ENCODE results near the gene ARHGAP19.

ARHGAP19 gene

GRCh38 chr10:97238855-97239254, 53.6 kb downstream of the ARHGAP19 start:
- no peak for TF ChIP-seq Cebpa-rat (IDR thresholded peaks at IDR 0.05)
- Histone ChIP-seq H3K27ac (no peak overlapping the region), H3K9me3 (replicated peaks in 1 of 11) (no peaks in the 10 kb centered on the region), H3K27me3 (no peaks in the 10 kb centered on the region), H3K4me2 (peak overlapping the region in 2 of 11 experiments; percentile 38 to 65; a peak in 2 of 22 replicates), H3K9ac (no peak overlapping the region), H4K20me1 (peaks cover 0 to 6% (median 0%) of the 10 kb centered on the region in 11 experiments; a peak in 4 of 22 replicates), H3K4me1 (peaks cover 0 to 21% (median 11%) of the 10 kb centered on the region in 10 experiments; a peak in 14 of 20 replicates), H3K4me3 (no peak overlapping the region), H3K36me3 (peaks cover 32 to 89% (median 71%) of the 10 kb centered on the region in 11 experiments)

GRCh38 chr10:97235353-97235752, 57.1 kb downstream of the ARHGAP19 start:
- Histone ChIP-seq H3K27ac (no peak overlapping the region), H3K4me3 (no peak overlapping the region), H3K9me3 (replicated peaks in 1 of 11) (no peaks in the 10 kb centered on the region), H3K27me3 (no peaks in the 10 kb centered on the region), H4K20me1 (peaks cover 0 to 7% (median 3%) of the 10 kb centered on the region in 11 experiments; a peak in 4 of 22 replicates), H3K9ac (no peak overlapping the region), H3K36me3 (peaks cover 13 to 92% (median 68%) of the 10 kb centered on the region in 11 experiments), H3K4me1 (peaks cover 0 to 35% (median 21%) of the 10 kb centered on the region in 10 experiments; a peak in 18 of 20 replicates), H3K4me2 (no peak overlapping the region)
- TF ChIP-seq Cebpa-rat (IDR thresholded peaks at IDR 0.05): no peak

GRCh38 chr10:97234400-97234799, 58.0 kb downstream of the ARHGAP19 start:
- Histone ChIP-seq H3K4me3 (no peak overlapping the region), H4K20me1 (peaks cover 0 to 7% (median 3%) of the 10 kb centered on the region in 11 experiments; a peak in 4 of 22 replicates), H3K27me3 (no peaks in the 10 kb centered on the region), H3K4me2 (no peak overlapping the region), H3K9ac (no peak overlapping the region), H3K36me3 (peaks cover 10 to 96% (median 69%) of the 10 kb centered on the region in 11 experiments; a peak in 21 of 22 replicates), H3K4me1 (peaks cover 0 to 35% (median 21%) of the 10 kb centered on the region in 10 experiments; a peak in 18 of 20 replicates), H3K9me3 (replicated peaks in 1 of 11) (no peaks in the 10 kb centered on the region), H3K27ac (no peak overlapping the region)
- TF ChIP-seq Cebpa-rat (IDR thresholded peaks at IDR 0.05): no peak

GRCh38 chr10:97230146-97230545, 62.3 kb downstream of the ARHGAP19 start:
- peak overlapping the region in 2 of 11 experiments; percentile 43 to 44; a peak in 3 of 22 replicates for H3K4me2 ChIP-seq
- H4K20me1 ChIP-seq: peaks cover 0 to 15% (median 3%) of the 10 kb centered on the region in 11 experiments; a peak in 5 of 22 replicates
- H3K36me3 ChIP-seq: peaks cover 17 to 96% (median 79%) of the 10 kb centered on the region in 11 experiments; a peak in 21 of 22 replicates

GRCh38 chr10:97229322-97230015, 63.0 kb downstream of the ARHGAP19 start:
- no peak overlapping the region for H3K9ac ChIP-seq
- no peak overlapping the region; a peak in 1 of 22 replicates for H3K27ac ChIP-seq

More at GRCh38 chr10:97230146-97230545, 62.3 kb downstream of the ARHGAP19 start:
- TF ChIP-seq Cebpa-rat (IDR thresholded peaks at IDR 0.05): no peak
- Histone ChIP-seq H3K4me1 (peaks cover 5 to 45% (median 14%) of the 10 kb centered on the region in 10 experiments; a peak in 19 of 20 replicates), H3K27me3 (no peaks in the 10 kb centered on the region), H3K9me3 (replicated peaks in 1 of 11) (no peaks in the 10 kb centered on the region), H3K4me3 (no peak overlapping the region), H3K9ac (no peak overlapping the region), H3K27ac (no peak overlapping the region)

GRCh38 chr10:97228775-97229157, 63.7 kb downstream of the ARHGAP19 start:
- Histone ChIP-seq H3K27me3 (no peaks in the 10 kb centered on the region), H3K36me3 (peaks cover 13 to 100% (median 84%) of the 10 kb centered on the region in 11 experiments; a peak in 21 of 22 replicates), H3K9ac (no peak overlapping the region), H3K9me3 (replicated peaks in 1 of 11) (no peaks in the 10 kb centered on the region), H3K4me1 (peaks cover 18 to 59% (median 24%) of the 10 kb centered on the region in 10 experiments), H3K4me3 (no peak overlapping the region), H3K4me2 (peak overlapping the region in 2 of 11 experiments; percentile 43 to 44; a peak in 3 of 22 replicates), H4K20me1 (peaks cover 0 to 22% (median 7%) of the 10 kb centered on the region in 11 experiments; a peak in 11 of 22 replicates), H3K27ac (no peak overlapping the region)
- TF ChIP-seq Cebpa-rat (IDR thresholded peaks at IDR 0.05): no peak

More at GRCh38 chr10:97229322-97230015, 63.0 kb downstream of the ARHGAP19 start:
- H3K36me3 ChIP-seq: peaks cover 13 to 98% (median 81%) of the 10 kb centered on the region in 11 experiments; a peak in 21 of 22 replicates
- H4K20me1 ChIP-seq: peaks cover 0 to 20% (median 6%) of the 10 kb centered on the region in 11 experiments; a peak in 12 of 22 replicates
- no peaks in the 10 kb centered on the region for H3K9me3 ChIP-seq (replicated peaks in 1 of 11)
- peak overlapping the region in 2 of 11 experiments; percentile 43 to 44; a peak in 3 of 22 replicates for H3K4me2 ChIP-seq
- no peak overlapping the region for H3K4me3 ChIP-seq
- TF ChIP-seq Cebpa-rat (IDR thresholded peaks at IDR 0.05): no peak
- H3K27me3 ChIP-seq: no peaks in the 10 kb centered on the region
- peaks cover 11 to 52% (median 21%) of the 10 kb centered on the region in 10 experiments for H3K4me1 ChIP-seq

- no peak overlapping the region for H3K4me3 ChIP-seq
- H3K4me2 ChIP-seq: no peak overlapping the region
- peaks cover 19 to 64% (median 24%) of the 10 kb centered on the region in 10 experiments for H3K4me1 ChIP-seq
- peaks cover 0 to 22% (median 7%) of the 10 kb centered on the region in 11 experiments; a peak in 12 of 22 replicates for H4K20me1 ChIP-seq
- H3K36me3 ChIP-seq: peaks cover 13 to 100% (median 84%) of the 10 kb centered on the region in 11 experiments; a peak in 21 of 22 replicates
- H3K9me3 ChIP-seq (replicated peaks in 1 of 11): no peaks in the 10 kb centered on the region
- TF ChIP-seq Cebpa-rat (IDR thresholded peaks at IDR 0.05): no peak
- H3K9ac ChIP-seq: no peak overlapping the region
- no peaks in the 10 kb centered on the region for H3K27me3 ChIP-seq
- H3K27ac ChIP-seq: no peak overlapping the region
These were observed 64.2 kb downstream of the ARHGAP19 start for GRCh38 chr10:97228130-97228774.

- no peak for TF ChIP-seq Cebpa-rat (IDR thresholded peaks at IDR 0.05)
- Histone ChIP-seq H3K27me3 (0 out of 22 replicates have a peak, but pooled peaks cover 0 to 7% (median 0%) of the 10 kb centered on the region in 11 experiments), H3K4me1 (peaks cover 9 to 83% (median 12%) of the 10 kb centered on the region in 10 experiments), H3K36me3 (peaks cover 18 to 100% (median 86%) of the 10 kb centered on the region in 11 experiments), H4K20me1 (peaks cover 0 to 26% (median 8%) of the 10 kb centered on the region in 11 experiments; a peak in 12 of 22 replicates), H3K9me3 (replicated peaks in 1 of 11) (no peaks in the 10 kb centered on the region), H3K9ac (no peak overlapping the region), H3K4me3 (no peak overlapping the region), H3K27ac (no peak overlapping the region), H3K4me2 (no peak overlapping the region)
These were observed 66.0 kb downstream of the ARHGAP19 start for GRCh38 chr10:97226398-97226797.
